ENCODE results near the gene MOB3C.

DNA sequence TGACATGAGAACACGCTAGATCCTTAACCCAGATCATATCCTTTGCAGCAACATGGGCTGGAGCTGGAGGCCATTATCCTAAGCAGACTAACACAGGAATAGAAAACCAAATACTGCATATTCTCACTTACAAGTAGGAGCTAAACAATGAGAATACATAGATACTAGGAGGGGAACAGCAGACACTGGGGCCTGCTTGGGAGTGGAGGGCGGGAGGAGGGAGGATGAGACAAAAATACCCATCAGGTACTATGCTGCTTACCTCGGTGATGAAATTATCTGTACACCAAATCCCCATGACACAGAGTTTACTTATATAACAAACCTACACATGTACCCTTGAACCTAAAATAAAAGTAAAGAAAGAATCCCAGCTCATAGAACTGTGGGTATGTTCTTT, 1.2 kb upstream of the MOB3C start:
- TF ChIP-seq, protein P1, sequence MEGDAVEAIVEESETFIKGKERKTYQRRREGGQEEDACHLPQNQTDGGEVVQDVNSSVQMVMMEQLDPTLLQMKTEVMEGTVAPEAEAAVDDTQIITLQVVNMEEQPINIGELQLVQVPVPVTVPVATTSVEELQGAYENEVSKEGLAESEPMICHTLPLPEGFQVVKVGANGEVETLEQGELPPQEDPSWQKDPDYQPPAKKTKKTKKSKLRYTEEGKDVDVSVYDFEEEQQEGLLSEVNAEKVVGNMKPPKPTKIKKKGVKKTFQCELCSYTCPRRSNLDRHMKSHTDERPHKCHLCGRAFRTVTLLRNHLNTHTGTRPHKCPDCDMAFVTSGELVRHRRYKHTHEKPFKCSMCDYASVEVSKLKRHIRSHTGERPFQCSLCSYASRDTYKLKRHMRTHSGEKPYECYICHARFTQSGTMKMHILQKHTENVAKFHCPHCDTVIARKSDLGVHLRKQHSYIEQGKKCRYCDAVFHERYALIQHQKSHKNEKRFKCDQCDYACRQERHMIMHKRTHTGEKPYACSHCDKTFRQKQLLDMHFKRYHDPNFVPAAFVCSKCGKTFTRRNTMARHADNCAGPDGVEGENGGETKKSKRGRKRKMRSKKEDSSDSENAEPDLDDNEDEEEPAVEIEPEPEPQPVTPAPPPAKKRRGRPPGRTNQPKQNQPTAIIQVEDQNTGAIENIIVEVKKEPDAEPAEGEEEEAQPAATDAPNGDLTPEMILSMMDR (optimal IDR thresholded peaks at IDR 0.05 in 1 of 3, IDR thresholded peaks at IDR 0.05 in 1 of 3, conservative IDR thresholded peaks at IDR 0.05 in 1 of 3; ENCODE audit: extremely low read depth in 1 of 3, insufficient read depth in 2 of 3, low read length in 3 of 3): no peak
- TF ChIP-seq EZH2 (IDR thresholded peaks at IDR 0.05; ENCODE audit: low read length): no peak
